Liver (tissue), 9 donors: ENCODE data around the gene KCNT1. TPM values are rescaled to one million over a fixed set of nuclear protein-coding genes. Genes with fewer than 3 reads are reported as not detected.

Source experiments
- DNase-seq: peaks from one replicate; pipeline ENCODE4 v3.0.0-alpha.2; 2017; ENCODE audit warnings: low spot score
- H3K27ac ChIP-seq, 2 donors: one replicate each; pipeline ENCODE4 v1.7.0; 2013; ENCODE audit warnings: inconsistent platforms in 2 of 2, low read length in 2 of 2, control low read depth in 1 of 2, low read depth in 1 of 2, mild to moderate bottlenecking in 1 of 2
- H3K27me3 ChIP-seq, 4 donors: one replicate each; pipeline versions ENCODE4 v1.6.1 to v1.7.0; 2013; ENCODE audit warnings: low read length in 3 of 4, inconsistent platforms in 1 of 4, mild to moderate bottlenecking in 1 of 4, moderate library complexity in 1 of 4; ENCODE audit not compliant: control insufficient read depth in 4 of 4, insufficient read depth in 4 of 4
- H3K36me3 ChIP-seq, 4 donors: one replicate each; pipeline versions ENCODE4 v1.6.1 to v1.7.0; 2013; ENCODE audit warnings: low read length in 3 of 4, mild to moderate bottlenecking in 3 of 4, low read depth in 1 of 4, moderate library complexity in 1 of 4; ENCODE audit not compliant: control insufficient read depth in 4 of 4, insufficient read depth in 3 of 4
- H3K4me1 ChIP-seq, 4 donors: one replicate each; pipeline versions ENCODE4 v1.6.1 to v1.7.0; 2013; ENCODE audit warnings: low read length in 3 of 4, mild to moderate bottlenecking in 3 of 4, moderate library complexity in 1 of 4; ENCODE audit not compliant: control insufficient read depth in 4 of 4, insufficient read depth in 4 of 4
- H3K4me3 ChIP-seq, 3 donors: one replicate each; pipeline versions ENCODE4 v1.6.1 to v1.7.0; 2013; ENCODE audit warnings: low read length in 3 of 3, control low read depth in 1 of 3, low read depth in 1 of 3, mild to moderate bottlenecking in 1 of 3
- H3K9ac ChIP-seq, 2 donors: one replicate each; pipeline ENCODE4 v1.7.0; 2013; ENCODE audit warnings: low read length in 2 of 2, mild to moderate bottlenecking in 2 of 2, moderate library complexity in 2 of 2, control low read depth in 1 of 2, low read depth in 1 of 2
- H3K9me3 ChIP-seq, 4 donors: one replicate each; pipeline versions ENCODE4 v1.6.1 to v1.7.0; 2013; ENCODE audit warnings: low read length in 3 of 4; ENCODE audit not compliant: control insufficient read depth in 4 of 4
- ATF3 ChIP-seq: IDR thresholded peaks from 2 replicates; pipeline ENCODE4 v1.6.1; 2016; ENCODE audit warnings: antibody characterized with exemption
- CTCF ChIP-seq: fragments of 150-350 bp; IDR thresholded peaks from 2 replicates; pipeline ENCODE4 v1.5.1; 2017; ENCODE audit warnings: improper control_type of control experiment, low read depth, low read length; ENCODE audit not compliant: missing input control
- EGR1 ChIP-seq, 2 donors: IDR thresholded peaks; 2 replicates each; pipeline ENCODE4 v1.6.1; 2016 to 2018; ENCODE audit warnings: antibody characterized with exemption in 2 of 2, low read depth in 2 of 2
- FOXA1 ChIP-seq: IDR thresholded peaks from 2 replicates; pipeline ENCODE4 v1.6.1; 2016; ENCODE audit warnings: antibody characterized with exemption
- FOXA2 ChIP-seq: IDR thresholded peaks from 2 replicates; pipeline ENCODE4 v1.6.1; 2016; ENCODE audit warnings: antibody characterized with exemption
- GABPA ChIP-seq, 2 donors: IDR thresholded peaks in 1 of 2; conservative IDR thresholded peaks in 1 of 2; 2 replicates each; pipeline ENCODE4 v1.6.1; 2016; ENCODE audit warnings: antibody characterized with exemption in 2 of 2, mild to moderate bottlenecking in 1 of 2, moderate library complexity in 1 of 2
- HNF4A ChIP-seq, 2 donors: conservative IDR thresholded peaks; 2 replicates each; pipeline ENCODE4 v1.6.1; 2016; ENCODE audit warnings: antibody characterized with exemption in 2 of 2, mild to moderate bottlenecking in 2 of 2
- HNF4G ChIP-seq: IDR thresholded peaks from 2 replicates; pipeline ENCODE4 v1.6.1; 2016; ENCODE audit warnings: antibody characterized with exemption
- JUND ChIP-seq, 2 donors: IDR thresholded peaks; 2 replicates each; pipeline ENCODE4 v1.6.1; 2016; ENCODE audit warnings: antibody characterized with exemption in 2 of 2
- MAX ChIP-seq: IDR thresholded peaks from 2 replicates; pipeline ENCODE4 v1.6.1; 2016; ENCODE audit warnings: antibody characterized with exemption
- NR2F2 ChIP-seq: IDR thresholded peaks from 2 replicates; pipeline ENCODE4 v1.6.1; 2016; ENCODE audit warnings: antibody characterized with exemption
- RAD21 ChIP-seq, 2 donors: IDR thresholded peaks; 2 replicates each; pipeline ENCODE4 v1.6.1; 2016; ENCODE audit warnings: antibody characterized with exemption in 2 of 2, mild to moderate bottlenecking in 2 of 2
- REST ChIP-seq: IDR thresholded peaks from 2 replicates; pipeline ENCODE4 v1.6.1; 2016; ENCODE audit warnings: antibody characterized with exemption, mild to moderate bottlenecking
- RXRA ChIP-seq, 2 donors: IDR thresholded peaks; 2 replicates each; pipeline ENCODE4 v1.6.1; 2017 to 2018; ENCODE audit warnings: antibody characterized with exemption in 2 of 2, mild to moderate bottlenecking in 1 of 2
- SP1 ChIP-seq: IDR thresholded peaks from 2 replicates; pipeline ENCODE4 v1.6.1; 2018; ENCODE audit warnings: antibody characterized with exemption, mild to moderate bottlenecking
- TAF1 ChIP-seq: conservative IDR thresholded peaks from 2 replicates; pipeline ENCODE4 v1.6.1; 2016; ENCODE audit warnings: antibody characterized with exemption, mild to moderate bottlenecking
- YY1 ChIP-seq: IDR thresholded peaks from 2 replicates; pipeline ENCODE4 v1.6.1; 2016; ENCODE audit warnings: antibody characterized with exemption, mild to moderate bottlenecking
- ZBTB33 ChIP-seq: IDR thresholded peaks from 2 replicates; pipeline ENCODE4 v1.6.1; 2016; ENCODE audit warnings: antibody characterized with exemption
- WGBS: extraction: QIAGEN DNeasy Blood & Tissue Kit; methylation state at CpG from one replicate; pipeline ENCODE4 v1.1.7; 2013; 5-methylcytosine and 5-hydroxymethylcytosine counted together
- polyA plus RNA-seq, 2 donors: library from polyadenylated mRNA; stranded (reverse) in 1 of 2; unstranded in 1 of 2; fragments of 200-250 nt in 1 of 2; fragments of >200 nt in 1 of 2; fragmentation: Nextera tagmentation in 1 of 2; extraction: Ambion mirVana in 1 of 2; gene quantifications; one replicate each; pipeline versions ENCODE4 v1.2.1 to v1.2.3, GENCODE V29; 2013 to 2015
- total RNA-seq, 2 donors: library from RNA; depleted of rRNA; stranded (reverse); fragments of >200 nt; gene quantifications; one replicate each; pipeline ENCODE4 v1.2.3, GENCODE V29; 2014
- donor health status: healthy.
- donor health status: healthy.
- donor health status: healthy.
- donor health status: healthy.
- donor health status: healthy.

Gene KCNT1
- total and polyA plus RNA-seq, 4 donors, result 0.08 TPM; not detected in 2

GRCh38 chr9:135705376-135705775, 3.4 kb downstream of the KCNT1 start:
- Histone ChIP-seq H3K4me3 (no peak overlapping the region), H3K27ac (no peak overlapping the region), H3K27me3 (peaks cover 2 to 9% (median 3%) of the 10 kb centered on the region in 4 donors), H3K9me3 (no peaks in the 10 kb centered on the region), H3K9ac (no peak overlapping the region), H3K36me3 (no peaks in the 10 kb centered on the region), H3K4me1 (peaks cover 0 to 7% (median 0%) of the 10 kb centered on the region in 4 donors)
- WGBS, result 69% methylated on average over 14 of the region's 14 CpGs
- no peak for DNase-seq
- TF ChIP-seq MAX, result no peak
- TF ChIP-seq ZBTB33, result no peak
- no peak for TF ChIP-seq SP1
- TF ChIP-seq FOXA2, result no peak
- TF ChIP-seq EGR1 (IDR thresholded peaks at IDR 0.05; ENCODE audit: low read depth in 2 of 2), result no peak
- no peak for TF ChIP-seq HNF4G
- no peak for TF ChIP-seq TAF1
- no peak for TF ChIP-seq RAD21 (IDR thresholded peaks at IDR 0.05)
- no peak for TF ChIP-seq HNF4A (conservative IDR thresholded peaks at IDR 0.05)
- no peak for TF ChIP-seq ATF3
- no peak for TF ChIP-seq FOXA1
- no peak for TF ChIP-seq JUND (IDR thresholded peaks at IDR 0.05)
- TF ChIP-seq GABPA (IDR thresholded peaks at IDR 0.05 in 1 of 2, conservative IDR thresholded peaks at IDR 0.05 in 1 of 2), result no peak
- TF ChIP-seq NR2F2, result no peak
- no peak for TF ChIP-seq RXRA (IDR thresholded peaks at IDR 0.05)
- TF ChIP-seq YY1, result no peak

- Histone ChIP-seq H3K27me3 (peaks cover under 1 to 9% (median 2%) of the 10 kb centered on the region in 4 donors), H3K9ac (no peak overlapping the region), H3K4me1 (peaks cover 0 to 7% (median 0%) of the 10 kb centered on the region in 4 donors), H3K4me3 (no peak overlapping the region), H3K27ac (no peak overlapping the region), H3K36me3 (no peaks in the 10 kb centered on the region), H3K9me3 (no peaks in the 10 kb centered on the region)
- no peak for TF ChIP-seq HNF4G
- TF ChIP-seq SP1, result no peak
- TF ChIP-seq RXRA (IDR thresholded peaks at IDR 0.05), result no peak
- TF ChIP-seq FOXA1, result no peak
- no peak for TF ChIP-seq ATF3
- no peak for TF ChIP-seq MAX
- no peak for TF ChIP-seq HNF4A (conservative IDR thresholded peaks at IDR 0.05)
- no peak for TF ChIP-seq ZBTB33
- no peak for TF ChIP-seq CTCF
- no peak for TF ChIP-seq REST
- 81% methylated on average over 9 of the region's 9 CpGs for WGBS
- DNase-seq, result no peak
Measured at GRCh38 chr9:135706288-135706687, 4.3 kb downstream of the KCNT1 start.
